ENCODE data around the gene HSD3B2. TPM values are rescaled to one million over a fixed set of nuclear protein-coding genes. Genes with fewer than 3 reads are reported as not detected.

The HSD3B2 gene
- total and polyA plus RNA-seq, 7 donors, result 0.60 to 5.8 (median 0.93) TPM; not detected in 4

DNA sequence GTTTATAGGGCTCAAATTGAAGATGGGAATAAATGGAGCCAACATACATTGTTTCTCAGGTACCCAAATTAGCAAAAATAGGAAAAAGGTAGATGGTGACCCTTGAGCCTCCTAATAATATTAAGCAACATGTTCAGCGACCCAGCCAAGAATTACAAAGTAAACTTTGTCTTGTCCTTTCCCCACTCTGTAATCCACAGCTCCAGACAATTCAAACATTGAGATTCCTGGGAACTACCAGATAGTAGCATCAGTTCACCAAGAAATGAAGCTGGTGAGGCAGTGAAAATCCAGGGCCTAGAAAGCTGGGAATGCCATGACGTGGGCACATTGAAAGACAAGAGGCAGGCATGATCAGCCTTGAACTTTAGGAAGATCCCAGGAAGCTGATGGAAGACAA lies 34.6 kb upstream of the HSD3B2 start:
- DNase-seq, result no peak
- 79 to 83% methylated on average over 2 of the region's 2 CpGs for WGBS, 2 donors
- no peaks in the 10 kb centered on the region for H3K4me1 ChIP-seq
- H3K27ac ChIP-seq, result no peak overlapping the region
- no peaks in the 10 kb centered on the region for H3K27me3 ChIP-seq
- no peaks in the 10 kb centered on the region for H3K36me3 ChIP-seq
- intact Hi-C loops (cut with DNase I), result no loop called here
- TF ChIP-seq CTCF (IDR thresholded peaks at IDR 0.05), result no peak
- H3K4me3 ChIP-seq, result no peak overlapping the region
- no peaks in the 10 kb centered on the region for H3K9me3 ChIP-seq

DNA sequence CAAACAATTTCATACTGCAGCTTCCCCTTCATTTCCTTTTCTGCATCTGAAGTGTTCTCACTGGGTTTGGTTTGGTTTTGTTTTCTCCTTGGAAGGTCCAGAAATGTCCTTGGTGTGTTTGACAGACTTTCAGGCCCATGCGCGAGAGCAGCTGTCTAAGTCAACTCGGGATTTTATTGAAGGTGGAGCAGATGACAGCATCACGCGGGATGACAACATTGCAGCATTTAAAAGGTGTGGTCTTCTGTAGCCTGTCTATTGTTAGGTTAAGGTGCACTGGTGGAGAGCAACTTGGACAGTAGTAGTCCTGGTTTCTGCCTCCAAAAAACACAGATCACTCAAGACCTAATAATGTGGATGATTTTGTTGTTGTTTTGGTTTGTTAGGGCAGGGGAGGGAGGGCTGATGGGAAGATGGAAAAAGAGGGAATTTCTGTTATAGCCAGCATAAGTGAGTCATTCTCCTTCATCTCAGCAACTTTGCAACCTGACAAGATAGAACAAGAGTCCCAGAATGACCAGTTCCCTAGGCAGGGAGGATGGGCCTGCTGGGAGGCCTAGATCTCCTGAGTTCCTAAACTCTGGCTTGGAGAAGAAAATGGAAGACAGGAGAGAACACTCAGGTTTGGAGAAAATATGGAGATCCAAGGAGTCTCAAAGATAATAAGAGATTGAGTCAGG lies 33.8 kb upstream of the HSD3B2 start:
- DNase-seq, result no peak
- 64 to 90% methylated on average over 5 of the region's 5 CpGs for WGBS, 2 donors

GRCh38 chr1:119384591-119384990 lies 30.4 kb upstream of the HSD3B2 start:
- no peaks in the 10 kb centered on the region for H3K36me3 ChIP-seq
- H3K9me3 ChIP-seq, result no peaks in the 10 kb centered on the region
- DNase-seq, result no peak
- intact Hi-C loops (cut with DNase I), result no loop called here
- H3K4me1 ChIP-seq, result no peaks in the 10 kb centered on the region
- H3K4me3 ChIP-seq, result no peak overlapping the region
- WGBS, 2 donors, result 94 to 95% methylated on average over 4 of the region's 4 CpGs
- H3K27ac ChIP-seq, result no peak overlapping the region
- no peaks in the 10 kb centered on the region for H3K27me3 ChIP-seq
- no peak for TF ChIP-seq EP300 (IDR thresholded peaks at IDR 0.05)

More for the DNA sequence above, 33.8 kb upstream of the HSD3B2 start:
- H3K27ac ChIP-seq, result no peak overlapping the region
- H3K9me3 ChIP-seq, result no peaks in the 10 kb centered on the region
- TF ChIP-seq POLR2AphosphoS5 (IDR thresholded peaks at IDR 0.05) (no peak), EP300 (IDR thresholded peaks at IDR 0.05) (no peak), POLR2A (IDR thresholded peaks at IDR 0.05) (no peak), CTCF (IDR thresholded peaks at IDR 0.05) (no peak)
- H3K4me3 ChIP-seq, result no peak overlapping the region
- intact Hi-C loops (cut with DNase I), result no loop called here
- H3K36me3 ChIP-seq, result no peaks in the 10 kb centered on the region
- H3K27me3 ChIP-seq, result no peaks in the 10 kb centered on the region
- no peaks in the 10 kb centered on the region for H3K4me1 ChIP-seq

- Histone ChIP-seq H3K4me1 (no peaks in the 10 kb centered on the region), H3K27me3 (no peaks in the 10 kb centered on the region), H3K9me3 (no peaks in the 10 kb centered on the region), H3K4me3 (no peak overlapping the region), H3K36me3 (no peaks in the 10 kb centered on the region), H3K27ac (no peak overlapping the region)
- no peak for TF ChIP-seq EP300 (IDR thresholded peaks at IDR 0.05)
- TF ChIP-seq POLR2AphosphoS5 (IDR thresholded peaks at IDR 0.05), result no peak
- intact Hi-C loops (cut with DNase I), result no loop called here
- 88 to 92% methylated on average over 1 of the region's 1 CpG for WGBS, 2 donors
- DNase-seq, result no peak
These were observed 29.3 kb upstream of the HSD3B2 start for GRCh38 chr1:119385650-119386049.

DNA sequence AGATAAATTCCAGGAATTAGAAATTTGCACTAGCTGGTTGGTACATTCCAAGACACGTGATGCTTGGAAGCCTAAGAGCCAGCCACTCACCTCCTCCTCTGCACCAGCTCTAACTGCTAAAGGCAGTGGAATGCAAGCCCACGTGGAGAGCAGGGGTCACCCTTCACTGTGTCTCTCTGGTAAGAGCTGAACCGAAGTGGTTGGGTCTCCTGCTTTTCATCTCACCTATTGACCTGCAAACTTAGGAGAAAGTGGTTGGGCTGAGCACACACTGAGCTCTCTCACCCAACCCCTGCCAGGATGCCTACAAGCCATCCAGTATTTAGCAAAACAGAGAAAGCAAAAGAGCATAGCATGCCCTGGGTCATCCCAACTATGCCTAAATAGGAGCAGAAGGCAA lies 27.1 kb upstream of the HSD3B2 start:
- intact Hi-C loops (cut with DNase I), result no loop called here
- DNase-seq, result no peak
- no peaks in the 10 kb centered on the region for H3K9me3 ChIP-seq
- H3K36me3 ChIP-seq, result no peaks in the 10 kb centered on the region
- 55 to 85% methylated on average over 3 of the region's 3 CpGs for WGBS, 2 donors
- H3K4me1 ChIP-seq, result no peaks in the 10 kb centered on the region
- no peaks in the 10 kb centered on the region for H3K27me3 ChIP-seq
- H3K27ac ChIP-seq, result no peak overlapping the region
- no peak overlapping the region for H3K4me3 ChIP-seq
- TF ChIP-seq POLR2A (IDR thresholded peaks at IDR 0.05) (no peak), CTCF (IDR thresholded peaks at IDR 0.05) (no peak), POLR2AphosphoS5 (IDR thresholded peaks at IDR 0.05) (no peak), EP300 (IDR thresholded peaks at IDR 0.05) (no peak)

- no peak for DNase-seq
- TF ChIP-seq CTCF (IDR thresholded peaks at IDR 0.05), result no peak
- TF ChIP-seq POLR2A (IDR thresholded peaks at IDR 0.05), result no peak
- TF ChIP-seq POLR2AphosphoS5 (IDR thresholded peaks at IDR 0.05), result no peak
- TF ChIP-seq EP300 (IDR thresholded peaks at IDR 0.05), result no peak
- Histone ChIP-seq H3K27me3 (no peaks in the 10 kb centered on the region), H3K36me3 (no peaks in the 10 kb centered on the region), H3K27ac (no peak overlapping the region), H3K9me3 (no peaks in the 10 kb centered on the region), H3K4me3 (no peak overlapping the region), H3K4me1 (no peaks in the 10 kb centered on the region)
- intact Hi-C loops (cut with DNase I), result no loop called here
- WGBS, 2 donors, result 57 to 76% methylated on average over 1 of the region's 1 CpG
These were observed 26.5 kb upstream of the HSD3B2 start for GRCh38 chr1:119388450-119388849.

Measured in sigmoid colon (tissue), 7 donors.